ENCODE results near the gene CPT1C.

CPT1C gene

GRCh38 chr19:49690656-49691242 lies at the start of gene CPT1C:
Gene CPT1C, plus strand, starts transcription at chr19:49691116. Its CDS starts 1,137 bp downstream, at chr19:49692253.
- DNase-seq, result peak; percentile 70

GRCh38 chr19:49641688-49642491 lies 49.0 kb upstream of the CPT1C start, which contains the start of gene SCAF1:
Gene SCAF1, plus strand, starts transcription at chr19:49642209. Its CDS starts 2,818 bp downstream, at chr19:49645027.
- peak; percentile 100 for DNase-seq

- DNase-seq, result no peak
Measured at GRCh38 chr19:49642492-49643035, 48.4 kb upstream of the CPT1C start.

- DNase-seq, result no peak
Measured at GRCh38 chr19:49643466-49643865, 47.5 kb upstream of the CPT1C start.

- DNase-seq, result no peak
Measured at GRCh38 chr19:49645592-49645991, 45.3 kb upstream of the CPT1C start.

GRCh38 chr19:49645995-49646394 lies 44.9 kb upstream of the CPT1C start:
- no peak for DNase-seq

GRCh38 chr19:49646586-49646985 lies 44.3 kb upstream of the CPT1C start:
- DNase-seq, result no peak

- DNase-seq, result no peak
Measured at GRCh38 chr19:49651029-49651819, 39.7 kb upstream of the CPT1C start.

GRCh38 chr19:49651820-49652550 lies 38.9 kb upstream of the CPT1C start:
- DNase-seq, result no peak

GRCh38 chr19:49652551-49653465 lies 38.1 kb upstream of the CPT1C start:
- DNase-seq, result no peak

- no peak for DNase-seq
Measured at GRCh38 chr19:49653466-49653806, 37.5 kb upstream of the CPT1C start.

- DNase-seq, result no peak
Measured at GRCh38 chr19:49654581-49654980, 36.3 kb upstream of the CPT1C start.

GRCh38 chr19:49655570-49656455 lies 35.1 kb upstream of the CPT1C start:
- DNase-seq, result no peak

- DNase-seq, result no peak
Measured at GRCh38 chr19:49656456-49657109, 34.3 kb upstream of the CPT1C start.

- DNase-seq, result no peak
Measured at GRCh38 chr19:49657493-49658138, 33.3 kb upstream of the CPT1C start.

GRCh38 chr19:49658139-49658517 lies 32.8 kb upstream of the CPT1C start:
- no peak for DNase-seq

- DNase-seq, result no peak
Measured at GRCh38 chr19:49658566-49659442, 32.1 kb upstream of the CPT1C start.

- no peak for DNase-seq
Measured at GRCh38 chr19:49660338-49660961, 30.5 kb upstream of the CPT1C start.

Data from CD4-positive, alpha-beta T cell treated with Interleukin-12 subunit alpha and Interleukin-12 subunit beta, for 1 hour (primary cell).